GM23338 (cell line): ENCODE data around the gene ABHD6. TPM values are rescaled to one million over a fixed set of nuclear protein-coding genes. Genes with fewer than 3 reads are reported as not detected.
A peak's percentile ranks its signal among the peaks of the same experiment; 100 is the strongest.

Source experiments
- ATAC-seq: fragments of 200-7000 bp; cut with Tn5 transposase; 3 replicates; pipeline ENCODE4 v1.9.1; 2020
- DNase-seq: peaks from one replicate; pipeline ENCODE4 v3.0.0-alpha.2; 2015; ENCODE audit warnings: low spot score
- H2AFZ ChIP-seq: fragments of 200-600 bp; sonication (generic); 2 replicates; pipeline ENCODE4 v1.8.0; 2016; ENCODE audit warnings: antibody characterized with exemption, mild to moderate bottlenecking, moderate library complexity
- H3F3A ChIP-seq: fragments of 200-600 bp; sonication (generic); replicated peaks from 2 replicates; pipeline ENCODE4 v1.8.0; 2017; ENCODE audit warnings: antibody characterized with exemption, mixed run types, low read depth
- H3K27ac ChIP-seq: fragments of 200-600 bp; sonication (generic); 2 replicates; pipeline ENCODE4 v1.6.1; 2016; ENCODE audit warnings: low read depth
- H3K27me3 ChIP-seq: fragments of 200-600 bp; sonication (generic); 2 replicates; pipeline ENCODE4 v1.8.0; 2016; ENCODE audit warnings: mild to moderate bottlenecking, mixed run types, moderate library complexity; ENCODE audit not compliant: insufficient read depth
- H3K36me3 ChIP-seq: fragments of 200-600 bp; sonication (generic); 2 replicates; pipeline ENCODE4 v1.8.0; 2016; ENCODE audit warnings: mild to moderate bottlenecking; ENCODE audit not compliant: insufficient read depth
- H3K4me1 ChIP-seq: fragments of 200-600 bp; sonication (generic); 2 replicates; pipeline ENCODE4 v1.8.0; 2016; ENCODE audit warnings: mild to moderate bottlenecking, moderate library complexity; ENCODE audit not compliant: insufficient read depth
- H3K4me2 ChIP-seq: fragments of 200-600 bp; sonication (generic); 2 replicates; pipeline ENCODE4 v1.7.1; 2017; ENCODE audit warnings: mixed run types
- H3K4me3 ChIP-seq: fragments of 200-600 bp; sonication (generic); 2 replicates; pipeline ENCODE4 v1.6.1; 2016; ENCODE audit warnings: mixed run types
- H3K79me2 ChIP-seq: fragments of 200-600 bp; sonication (generic); replicated peaks from 2 replicates; pipeline ENCODE4 v1.8.0; 2017; ENCODE audit warnings: mild to moderate bottlenecking; ENCODE audit not compliant: insufficient read depth
- H3K9me2 ChIP-seq: fragments of 200-600 bp; sonication (generic); 2 replicates; pipeline ENCODE4 v1.8.0; 2017; ENCODE audit not compliant: insufficient read depth
- H4K20me1 ChIP-seq: fragments of 200-600 bp; sonication (generic); replicated peaks from 2 replicates; pipeline ENCODE4 v1.8.0; 2017; ENCODE audit warnings: mild to moderate bottlenecking; ENCODE audit not compliant: insufficient read depth
- H3K27ac Mint-ChIP-seq: 2 replicates; pipeline ENCODE4 v1.8.0; 2020; ENCODE audit warnings: inconsistent platforms, mild to moderate bottlenecking, moderate library complexity, mixed read lengths
- H3K27me3 Mint-ChIP-seq: 3 replicates; pipeline ENCODE4 v1.8.0; 2022; ENCODE audit warnings: low read depth, mild to moderate bottlenecking, moderate library complexity, mixed read lengths, inconsistent platforms; ENCODE audit not compliant: insufficient read depth, poor library complexity
- H3K36me3 Mint-ChIP-seq: 3 replicates; pipeline ENCODE4 v1.8.0; 2021; ENCODE audit warnings: low read depth, mild to moderate bottlenecking, inconsistent platforms, moderate library complexity, mixed read lengths
- H3K4me1 Mint-ChIP-seq: 3 replicates; pipeline ENCODE4 v1.8.0; 2020; ENCODE audit warnings: mild to moderate bottlenecking, inconsistent platforms, mixed read lengths
- H3K4me3 Mint-ChIP-seq: 3 replicates; pipeline ENCODE4 v1.8.0; 2021; ENCODE audit warnings: moderate library complexity, mild to moderate bottlenecking, inconsistent platforms, mixed read lengths
- H3K9me3 Mint-ChIP-seq: 3 replicates; pipeline ENCODE4 v1.8.0; 2020; ENCODE audit warnings: moderate library complexity, mild to moderate bottlenecking, inconsistent platforms, mixed read lengths
- CREB1 ChIP-seq: fragments of 250-450 bp; sonication (Bioruptor Pico); IDR thresholded peaks from 2 replicates; pipeline ENCODE4 v1.5.0; 2020; ENCODE audit warnings: low read depth, mild to moderate bottlenecking, moderate library complexity
- CTCF ChIP-seq, 2 experiments: fragments of 200-600 bp in 1 of 2; sonication (generic) in 1 of 2; conservative IDR thresholded peaks; 2 replicates each; pipeline versions ENCODE4 v1.5.1 to v1.6.1; 2016 to 2017; ENCODE audit warnings: antibody characterized with exemption in 2 of 2, low read depth in 2 of 2, mild to moderate bottlenecking in 2 of 2, moderate library complexity in 1 of 2
- ETS1 ChIP-seq: IDR thresholded peaks from 2 replicates; pipeline ENCODE4 v1.6.1; 2016; ENCODE audit warnings: antibody characterized with exemption
- EZH2 ChIP-seq: fragments of 200-600 bp; sonication (generic); IDR thresholded peaks from one replicate; pipeline ENCODE4 v1.8.0; 2017; ENCODE audit warnings: antibody characterized with exemption, mild to moderate bottlenecking, low read depth; ENCODE audit not compliant: unreplicated experiment
- EZH2phosphoT487 ChIP-seq: fragments of 200-600 bp; sonication (generic); IDR thresholded peaks from one replicate; pipeline ENCODE4 v1.8.1; 2018; ENCODE audit warnings: antibody characterized with exemption; ENCODE audit not compliant: unreplicated experiment
- JUNB ChIP-seq: IDR thresholded peaks from one replicate; pipeline ENCODE4 v1.6.1; 2016; ENCODE audit warnings: antibody characterized with exemption; ENCODE audit not compliant: unreplicated experiment
- NANOG ChIP-seq: IDR thresholded peaks from 2 replicates; pipeline ENCODE4 v1.6.1; 2016; ENCODE audit warnings: antibody characterized with exemption, borderline replicate concordance
- POLR2AphosphoS5 ChIP-seq: IDR thresholded peaks from 2 replicates; pipeline ENCODE4 v1.6.1; 2016; ENCODE audit warnings: antibody characterized with exemption, low read depth
- REST ChIP-seq: IDR thresholded peaks from one replicate; pipeline ENCODE4 v1.6.1; 2018; ENCODE audit warnings: antibody characterized with exemption; ENCODE audit not compliant: unreplicated experiment
- STAT1 ChIP-seq: IDR thresholded peaks from one replicate; pipeline ENCODE4 v1.6.1; 2016; ENCODE audit warnings: antibody characterized with exemption; ENCODE audit not compliant: unreplicated experiment
- ZNF114 ChIP-seq: fragments of 250-450 bp; sonication (Bioruptor Pico); IDR thresholded peaks from 2 replicates; pipeline ENCODE4 v1.5.0; 2020; ENCODE audit warnings: mild to moderate bottlenecking, moderate library complexity
- ZNF331 ChIP-seq: fragments of 250-450 bp; sonication (Bioruptor Pico); IDR thresholded peaks from 2 replicates; pipeline ENCODE4 v1.5.0; 2020; ENCODE audit warnings: low read depth, mild to moderate bottlenecking, moderate library complexity
- ZNF462 ChIP-seq: fragments of 250-450 bp; sonication (Bioruptor Pico); IDR thresholded peaks from 2 replicates; pipeline ENCODE4 v1.5.0; 2020; ENCODE audit warnings: mild to moderate bottlenecking, moderate library complexity
- polyA plus RNA-seq: library from polyadenylated mRNA; unstranded; fragments of >200 nt; fragmentation: Nextera tagmentation; extraction: Ambion mirVana; gene quantifications from 2 replicates; pipeline ENCODE4 v1.2.1, GENCODE V29; 2016
- total RNA-seq: library from RNA; depleted of rRNA; stranded (reverse); fragments of >200 nt; shearing (Covaris generic); gene quantifications from 2 replicates; pipeline ENCODE4 v1.2.3, GENCODE V29; 2014

Gene ABHD6
- total and polyA plus RNA-seq, 2 experiments from 2014 or later: 3.7 to 5.5 TPM

GRCh38 chr3:58191361-58191991, 46.1 kb upstream of the ABHD6 start:
- Histone ChIP-seq H2AFZ (peak overlapping the region; percentile 28; the same call in 1 of the 2 replicates), H3K4me2 (no peak overlapping the region), H3F3A (no peaks in the 10 kb centered on the region), H4K20me1 (no peaks in the 10 kb centered on the region), H3K36me3 (no peaks in the 10 kb centered on the region), H3K4me1 (peaks cover 11% of the 10 kb centered on the region; the same call in 1 of the 2 replicates), H3K27ac (no peak overlapping the region), H3K79me2 (no peaks in the 10 kb centered on the region), H3K4me3 (no peak overlapping the region), H3K9me2 (no peaks in the 10 kb centered on the region), H3K27me3 (no peaks in the 10 kb centered on the region)
- H3K4me3 Mint-ChIP-seq: no peak overlapping the region
- H3K9me3 Mint-ChIP-seq: no peaks in the 10 kb centered on the region; the same call in 2 of the 3 replicates
- H3K36me3 Mint-ChIP-seq: no peaks in the 10 kb centered on the region
- ATAC-seq (no peak), DNase-seq (no peak)
- H3K27ac Mint-ChIP-seq: no peak overlapping the region
- H3K27me3 Mint-ChIP-seq: peaks cover 1% of the 10 kb centered on the region
- TF ChIP-seq STAT1: no peak
- no peak for TF ChIP-seq ZNF462 (CRISPR knock-in tag)
- TF ChIP-seq EZH2phosphoT487: no peak
- no peak for TF ChIP-seq POLR2AphosphoS5
- TF ChIP-seq EZH2: no peak
- TF ChIP-seq NANOG: no peak
- TF ChIP-seq ZNF114 (CRISPR knock-in tag): no peak
- no peak for TF ChIP-seq REST
- TF ChIP-seq ZNF331 (CRISPR knock-in tag): no peak
- TF ChIP-seq CREB1 (CRISPR knock-in tag): no peak
- no peak for TF ChIP-seq ETS1
- TF ChIP-seq CTCF (conservative IDR thresholded peaks at IDR 0.05; ENCODE audit: low read depth in 2 of 2): no peak
- TF ChIP-seq JUNB: no peak
- peaks cover 17% of the 10 kb centered on the region for H3K4me1 Mint-ChIP-seq
